ENCODE results near the gene YEATS2.
"Not testable (repeated sequence)": the region's sequence is repeated elsewhere in the genome, so short reads cannot be mapped to it uniquely, and the experiment has no call there.

The YEATS2 gene

DNA sequence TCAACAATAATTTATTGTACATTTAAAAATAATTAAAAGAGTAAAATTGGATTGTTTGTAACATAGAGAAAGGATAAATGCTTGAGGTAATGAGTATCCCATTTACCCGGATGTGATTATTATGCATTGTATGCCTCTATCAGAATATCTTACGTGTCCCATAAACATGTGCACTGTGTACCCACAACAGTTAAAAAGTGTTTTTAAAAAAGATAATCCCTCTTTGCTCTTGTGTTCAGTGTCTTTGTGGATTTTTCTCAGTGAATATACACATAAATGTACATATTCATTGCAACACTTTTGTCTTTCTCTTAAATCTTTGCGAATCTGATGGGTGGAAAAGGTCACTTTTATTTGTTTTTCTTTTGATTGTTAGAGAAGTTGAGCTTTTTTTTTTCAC lies 20.4 kb downstream of the YEATS2 start:
- no peak for DNase-seq

DNA sequence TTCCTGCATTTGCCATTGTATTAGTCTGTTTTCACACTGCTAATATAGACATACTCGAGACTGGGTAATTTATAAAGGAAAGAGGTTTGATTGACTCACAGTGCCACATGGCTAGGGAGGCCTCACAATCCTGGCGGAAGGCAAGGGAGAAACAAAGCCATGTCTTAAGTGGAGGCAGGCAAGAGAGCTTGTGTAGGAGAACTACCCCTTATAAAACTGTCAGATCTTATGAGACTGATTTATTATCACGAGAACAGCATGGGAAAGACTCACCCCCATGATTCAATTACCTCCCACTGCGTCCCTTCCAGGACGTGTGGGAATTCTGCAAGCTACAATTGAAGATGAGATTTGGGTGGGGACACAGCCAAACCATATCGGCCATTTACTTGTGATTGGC lies 27.8 kb downstream of the YEATS2 start:
- DNase-seq = no peak

DNA sequence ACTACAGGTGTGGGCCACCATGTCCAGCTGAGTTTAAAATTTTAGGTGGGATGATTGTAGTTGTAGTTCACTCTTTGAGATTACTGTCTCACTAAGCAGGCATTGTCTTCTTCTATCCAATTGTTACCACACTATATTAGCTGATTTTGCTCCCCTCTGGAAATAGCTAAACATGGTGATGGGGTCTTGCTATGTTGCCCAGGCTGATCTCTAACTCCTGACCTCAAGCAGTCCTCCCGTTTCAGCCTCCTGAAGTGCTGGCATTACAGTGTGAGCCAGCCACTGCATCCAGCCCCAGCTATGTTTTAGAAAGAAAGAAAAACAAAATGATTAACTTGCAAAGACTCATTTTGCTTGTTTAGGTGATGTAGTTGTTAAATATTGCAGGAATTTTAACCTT lies 30.6 kb downstream of the YEATS2 start:
- no peak for DNase-seq

DNA sequence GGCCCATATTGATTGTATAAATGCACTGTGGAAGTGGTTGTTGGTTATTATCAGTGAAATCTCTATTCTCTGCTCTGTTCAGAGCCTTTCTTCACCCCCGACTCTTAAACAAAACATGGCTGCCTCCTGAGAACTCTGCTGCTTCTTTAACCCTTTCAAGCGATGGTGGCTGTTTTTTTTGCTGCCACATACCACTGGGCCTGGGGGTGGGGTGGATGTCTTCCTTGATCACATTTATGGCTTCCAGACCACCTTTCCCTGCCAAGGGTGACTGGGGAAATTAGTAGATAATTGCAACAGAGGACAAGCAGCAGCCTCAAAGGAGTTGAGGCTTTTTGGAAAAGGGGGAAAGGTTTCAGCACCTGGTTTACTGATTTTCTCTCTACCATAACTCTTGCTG lies 32.8 kb downstream of the YEATS2 start:
- no peak for DNase-seq

DNA sequence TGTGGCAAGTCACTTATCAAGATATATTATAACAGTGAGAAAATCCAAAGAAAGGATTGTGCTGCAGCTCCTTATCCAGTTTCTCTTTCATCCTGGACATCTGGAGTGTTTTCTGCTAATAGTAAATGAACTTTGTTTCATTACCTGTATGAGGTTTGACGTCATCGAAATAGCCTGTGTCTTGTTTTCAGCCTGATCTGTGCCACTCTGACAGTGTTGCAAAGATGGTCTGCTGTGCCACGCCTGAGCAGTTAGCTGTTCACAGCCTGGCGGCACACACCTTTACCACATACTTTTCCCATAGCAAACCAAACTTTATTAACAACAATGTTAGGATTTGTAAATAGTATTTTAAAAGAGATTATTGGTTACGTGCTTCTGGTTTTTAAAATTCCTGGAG lies 34.0 kb downstream of the YEATS2 start:
- no peak for DNase-seq

DNA sequence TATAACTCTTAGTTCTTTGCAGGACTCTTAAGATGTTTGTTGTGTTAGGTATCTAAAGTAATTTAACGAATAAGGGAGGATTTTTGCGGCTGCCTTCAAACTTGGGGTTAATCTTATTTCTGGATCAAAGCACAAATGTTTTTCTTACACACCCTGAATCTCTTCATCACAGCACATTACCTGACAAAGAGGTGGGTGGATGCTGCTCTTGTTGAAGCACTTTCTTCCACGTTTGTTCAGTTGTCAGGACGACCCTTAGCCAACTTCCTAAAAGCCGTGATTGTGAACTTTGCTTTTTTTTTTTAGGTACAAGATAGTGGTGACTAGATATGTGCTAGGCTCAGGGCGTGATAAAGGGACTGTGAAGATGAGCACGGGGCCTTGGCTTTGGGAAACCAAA lies 36.0 kb downstream of the YEATS2 start:
- DNase-seq = no peak

DNA sequence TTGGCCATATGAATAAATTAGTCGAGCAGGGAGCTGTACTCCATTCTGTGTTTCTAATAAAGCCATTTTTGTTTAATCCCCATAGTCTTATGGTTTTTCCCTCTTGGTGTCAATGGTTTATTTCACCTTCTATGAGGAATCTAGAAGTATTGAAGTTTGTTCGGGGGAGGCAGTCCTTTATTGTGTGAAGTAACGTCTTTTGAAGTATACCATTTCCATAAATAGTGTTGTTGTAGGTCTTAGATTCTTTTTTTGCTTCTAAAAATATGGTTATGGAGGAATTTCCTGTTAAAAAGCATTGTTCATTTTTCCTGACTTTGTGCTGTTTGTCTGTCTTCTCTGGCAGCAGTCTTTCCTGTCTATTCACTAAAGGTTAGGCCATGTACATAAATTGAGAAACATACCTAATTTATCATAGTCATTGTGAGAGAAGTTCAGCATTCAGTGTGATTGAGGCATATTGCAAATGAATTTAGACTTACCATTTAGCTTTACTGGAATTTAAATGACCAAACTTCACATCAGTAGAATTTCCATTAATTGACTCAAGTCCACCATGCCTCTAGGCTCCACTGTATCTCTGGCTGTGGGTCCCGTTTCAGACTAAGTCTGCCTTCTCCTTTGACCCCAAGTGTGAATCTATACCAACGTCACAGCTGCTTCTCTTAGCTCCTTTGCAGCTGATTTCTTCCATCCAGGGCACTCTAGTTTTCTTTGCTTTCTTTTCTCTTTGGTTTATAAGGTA lies 37.3 kb downstream of the YEATS2 start:
- DNase-seq = no peak

DNA sequence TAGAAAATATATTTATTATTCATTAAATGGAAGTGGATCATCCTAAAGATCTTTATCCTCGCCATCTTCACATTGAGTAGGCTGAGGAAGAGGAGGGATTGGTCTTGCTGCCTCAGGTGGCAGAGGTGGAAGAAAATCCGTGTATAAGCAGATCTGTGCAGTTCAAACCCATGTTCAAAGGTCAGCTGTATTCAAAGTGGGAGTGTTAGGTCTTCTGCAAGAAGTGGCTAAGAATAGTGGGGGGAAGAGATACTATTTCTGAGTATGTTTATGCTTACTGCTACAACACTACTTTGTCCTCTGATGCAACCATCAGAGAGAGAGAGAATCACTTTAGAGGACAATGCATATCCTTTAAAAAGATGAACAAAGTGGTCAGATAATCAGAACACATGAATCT lies 39.5 kb downstream of the YEATS2 start:
- no peak for DNase-seq

DNA sequence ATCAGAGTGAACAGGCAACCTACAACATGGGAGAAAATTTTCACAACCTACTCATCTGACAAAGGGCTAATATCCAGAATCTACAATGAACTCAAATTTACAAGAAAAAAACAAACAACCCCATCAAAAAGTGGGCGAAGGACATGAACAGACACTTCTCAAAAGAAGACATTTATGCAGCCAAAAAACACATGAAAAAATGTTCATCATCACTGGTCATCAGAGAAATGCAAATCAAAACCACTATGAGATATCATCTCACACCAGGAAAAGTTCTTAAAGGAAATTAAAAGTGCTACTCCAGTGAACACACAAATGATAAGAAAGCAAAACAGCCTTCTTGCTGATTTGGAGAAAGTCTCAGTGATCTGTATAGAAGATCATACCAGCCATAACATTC lies 42.6 kb downstream of the YEATS2 start:
- DNase-seq = not testable (repeated sequence)

DNA sequence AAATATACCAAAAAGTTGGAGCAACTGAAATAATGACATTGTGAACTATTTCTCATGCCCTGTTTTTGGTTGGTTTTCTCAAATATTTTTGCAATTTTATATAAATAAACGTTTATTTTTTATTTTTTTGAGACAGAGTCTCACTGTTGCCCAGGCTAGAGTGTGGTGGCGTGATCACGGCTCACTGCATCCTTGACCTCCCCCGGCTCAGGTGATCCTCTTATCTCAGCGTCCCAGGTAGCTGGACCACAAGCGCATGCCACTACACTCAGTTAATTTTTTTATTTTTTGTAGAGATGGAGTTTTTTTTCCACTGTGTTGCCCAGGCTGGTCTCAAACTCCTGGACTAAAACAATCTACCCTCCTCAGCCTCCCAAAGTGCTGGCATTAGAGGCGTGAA lies 45.6 kb downstream of the YEATS2 start:
- DNase-seq = no peak

DNA sequence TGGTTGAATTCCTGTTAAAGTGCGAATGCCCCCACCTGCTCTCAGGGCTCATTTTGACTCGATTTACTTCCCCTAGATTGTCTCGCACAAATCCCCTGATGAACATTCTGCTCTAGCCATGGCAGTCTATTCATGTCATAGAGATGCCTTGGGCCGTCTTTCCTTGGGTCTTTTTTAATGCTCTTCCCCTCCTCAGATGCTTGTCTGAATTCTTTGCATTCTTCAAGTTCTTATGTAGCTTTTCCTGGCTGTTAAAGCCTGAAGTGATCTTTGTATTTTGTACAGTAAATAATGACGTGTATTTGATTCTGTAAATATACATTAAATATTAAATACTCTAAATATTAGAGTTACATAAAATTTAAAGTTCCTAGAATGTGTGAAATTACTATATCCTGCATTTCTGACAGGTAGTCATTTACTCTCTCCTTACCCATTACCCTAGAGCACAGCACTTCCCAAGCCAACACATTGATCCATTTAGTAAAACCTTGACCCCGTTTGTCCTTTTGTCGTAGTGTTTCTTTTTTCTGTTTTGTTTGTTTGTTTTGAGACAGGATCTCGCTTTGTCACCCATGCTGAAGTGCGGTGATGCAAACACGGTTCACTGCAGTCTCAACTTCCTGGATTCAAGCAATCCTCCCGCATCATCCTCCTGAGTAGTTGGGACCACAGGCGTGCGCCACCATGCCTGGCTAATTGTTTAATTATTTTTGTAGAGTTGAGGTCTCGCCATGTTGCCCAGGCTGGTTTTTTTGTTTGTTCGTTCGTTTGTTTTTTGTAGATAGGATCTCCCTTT lies 47.9 kb downstream of the YEATS2 start:
- no peak for DNase-seq

DNA sequence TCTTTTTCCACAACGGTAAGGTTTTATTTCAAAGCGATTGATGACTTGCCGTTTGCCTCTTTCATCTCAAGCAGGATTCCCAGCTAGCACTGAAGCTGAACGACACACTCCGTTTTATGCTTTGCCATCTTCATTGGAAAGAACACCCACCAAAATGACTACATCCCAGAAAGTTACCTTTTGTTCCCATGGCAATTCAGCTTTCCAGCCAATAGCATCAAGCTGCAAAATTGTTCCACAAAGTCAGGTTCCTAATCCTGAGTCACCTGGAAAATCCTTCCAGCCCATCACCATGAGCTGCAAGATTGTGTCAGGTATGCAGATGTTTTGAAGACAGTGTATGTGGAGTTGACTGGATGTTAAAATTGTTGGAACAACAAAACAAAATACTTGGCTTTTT lies 56.5 kb downstream of the YEATS2 start:
- no peak for DNase-seq

DNA sequence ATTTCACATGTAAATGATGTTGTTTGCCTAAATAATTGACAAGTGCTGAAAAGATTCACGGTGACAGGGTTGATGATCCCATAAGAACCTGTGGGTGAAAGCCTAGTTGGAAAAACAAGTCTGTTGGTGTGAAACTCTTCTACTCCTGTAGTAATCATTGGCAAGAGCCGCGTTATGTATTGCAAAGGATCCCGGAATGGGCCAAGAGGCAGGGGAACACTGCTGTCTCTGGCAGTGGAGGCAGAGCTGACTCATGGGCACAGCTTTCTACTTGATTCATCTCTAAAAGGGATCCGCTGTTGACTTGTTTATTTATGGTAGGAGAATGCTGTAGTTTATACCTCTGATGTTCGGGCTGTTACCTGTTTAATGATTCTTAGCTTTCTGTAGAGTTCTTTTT lies 64.7 kb downstream of the YEATS2 start:
- DNase-seq = no peak

DNA sequence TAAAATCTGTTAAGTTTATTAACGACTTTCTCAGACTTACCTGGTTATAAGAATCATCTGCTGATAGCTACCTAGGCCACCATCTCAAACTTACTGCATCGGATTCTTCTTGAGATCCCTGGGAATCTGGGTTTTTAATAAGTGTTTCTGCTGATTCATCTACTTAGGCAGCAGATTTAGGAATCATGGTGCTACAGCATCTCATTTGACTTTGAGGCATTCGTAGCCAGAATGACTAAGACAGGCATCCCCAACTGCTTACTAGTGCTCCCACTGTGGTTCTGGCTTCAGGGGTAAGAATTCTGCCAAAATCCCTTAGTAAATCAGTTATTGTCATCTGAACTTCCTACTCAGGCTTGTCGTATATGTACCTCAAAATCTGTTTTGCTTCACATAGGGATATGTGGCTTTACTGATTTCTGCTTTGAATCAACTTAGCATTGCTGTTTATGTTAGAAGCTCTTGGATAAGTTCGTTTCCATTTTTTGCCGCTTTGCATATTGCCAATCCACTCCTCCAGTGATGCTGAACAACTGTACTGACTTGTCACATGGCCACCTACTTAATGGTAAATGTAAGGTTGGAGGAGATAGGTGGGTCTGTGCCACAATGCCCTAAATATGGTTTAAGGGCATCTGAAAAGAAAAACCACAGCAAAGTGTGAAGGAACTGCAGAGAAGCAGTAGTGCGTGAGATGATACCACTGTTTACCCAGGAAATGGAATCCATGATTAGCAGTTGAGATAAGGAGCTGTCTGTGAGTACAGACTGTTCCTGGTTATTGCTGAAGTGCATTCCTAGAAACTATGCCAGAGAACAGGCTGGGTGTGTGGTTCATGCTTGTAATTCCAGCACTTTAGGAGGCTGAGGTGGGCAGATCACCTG lies 67.5 kb downstream of the YEATS2 start:
- no peak for DNase-seq

DNA sequence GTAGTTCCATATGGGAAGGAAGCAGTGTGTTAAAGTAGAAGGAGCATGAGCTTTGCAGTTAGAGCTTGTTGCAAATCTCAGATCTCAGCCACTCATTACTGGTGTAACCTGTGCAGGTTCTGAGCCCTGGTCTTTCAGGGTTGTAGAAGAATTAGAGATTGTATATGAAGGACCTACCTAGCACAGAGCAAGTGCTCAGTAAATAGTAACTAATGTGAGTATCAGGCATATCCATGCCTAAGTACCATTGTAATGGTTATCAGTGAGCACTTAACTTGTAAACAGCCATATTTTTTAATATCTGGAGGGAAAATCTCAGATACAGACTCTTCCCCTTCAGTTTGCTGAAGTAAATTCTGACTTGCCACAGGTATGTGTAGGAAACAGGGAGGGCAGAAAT lies 68.5 kb downstream of the YEATS2 start:
- DNase-seq = no peak

DNA sequence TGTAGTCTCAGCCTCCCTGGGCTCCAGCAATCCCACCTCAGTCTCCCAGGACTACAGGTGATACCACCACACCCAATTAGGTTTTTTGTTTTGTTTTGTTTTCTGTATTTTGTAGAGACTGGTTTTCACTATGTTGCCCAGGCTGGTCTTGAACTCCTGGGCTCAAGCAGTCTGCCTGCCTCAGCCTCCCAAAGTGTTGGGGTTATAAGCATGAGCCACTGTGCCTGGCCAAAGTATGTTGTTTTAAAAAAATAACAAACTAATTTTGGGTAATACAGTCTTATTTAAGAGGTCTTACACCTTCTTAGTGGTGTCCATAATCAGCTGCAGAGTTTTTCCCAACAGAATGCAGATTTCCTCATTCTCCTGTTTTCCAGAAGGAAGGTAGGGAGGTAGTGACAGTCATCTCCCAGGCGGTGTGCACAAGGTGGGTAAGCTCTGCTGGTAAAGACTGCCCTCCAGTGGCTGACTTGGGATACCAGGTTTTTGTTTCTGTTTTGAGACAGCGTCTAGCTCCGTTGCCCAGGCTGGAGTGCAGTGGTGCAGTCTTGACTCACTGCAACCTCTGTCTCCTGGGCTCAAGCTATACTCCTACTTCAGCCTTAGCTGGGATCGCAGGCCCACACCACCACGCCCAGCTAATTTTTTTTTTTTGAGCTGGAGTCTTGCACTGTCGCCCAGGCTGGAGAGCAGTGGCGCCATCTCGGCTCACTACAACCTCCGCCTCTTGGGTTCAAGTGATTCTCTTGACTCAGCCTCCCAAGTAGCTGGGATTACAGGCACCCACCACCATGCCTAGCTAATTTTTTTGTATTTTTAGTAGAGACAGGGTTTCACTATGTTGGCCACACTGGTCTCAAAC lies 69.4 kb downstream of the YEATS2 start:
- DNase-seq = peak; percentile 58

DNA sequence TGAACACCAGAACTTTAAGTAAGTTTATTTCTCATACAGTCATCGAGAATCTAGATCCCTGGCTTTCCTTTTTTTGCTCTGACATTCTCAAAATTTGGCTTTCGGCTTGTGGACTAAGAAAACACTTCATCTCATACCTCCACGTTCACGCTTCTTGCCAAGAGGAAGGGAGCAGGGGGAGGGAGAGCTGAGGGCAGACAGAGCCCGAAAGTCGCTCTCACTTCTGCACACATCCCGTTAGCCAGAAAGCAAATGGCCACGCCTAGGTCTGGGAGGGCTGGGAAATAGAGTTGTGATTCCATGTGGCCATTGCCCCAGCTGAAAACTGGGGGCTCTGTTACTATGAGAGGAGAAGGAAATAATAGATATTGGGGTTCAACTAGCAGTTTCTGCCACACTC lies 70.5 kb downstream of the YEATS2 start:
- no peak for DNase-seq

DNA sequence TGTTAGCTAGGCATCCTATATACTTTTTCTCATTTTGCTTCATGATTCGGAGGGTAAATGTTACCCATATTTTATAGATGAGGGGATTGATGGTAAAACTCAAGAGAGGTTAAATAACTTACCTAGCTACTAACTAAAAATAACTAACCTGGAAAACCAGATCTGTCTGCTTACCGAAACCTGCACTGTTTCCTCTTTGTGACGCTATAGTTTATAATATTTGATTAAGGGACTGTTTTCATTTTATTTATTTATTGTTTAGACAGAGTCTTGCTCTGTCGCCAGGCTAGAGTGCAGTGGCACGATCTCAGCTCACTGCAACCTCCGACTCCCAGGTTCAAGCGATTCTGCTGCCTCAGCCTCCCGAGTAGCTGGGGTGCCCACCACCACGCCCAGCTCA lies 71.9 kb downstream of the YEATS2 start:
- no peak for DNase-seq

DNA sequence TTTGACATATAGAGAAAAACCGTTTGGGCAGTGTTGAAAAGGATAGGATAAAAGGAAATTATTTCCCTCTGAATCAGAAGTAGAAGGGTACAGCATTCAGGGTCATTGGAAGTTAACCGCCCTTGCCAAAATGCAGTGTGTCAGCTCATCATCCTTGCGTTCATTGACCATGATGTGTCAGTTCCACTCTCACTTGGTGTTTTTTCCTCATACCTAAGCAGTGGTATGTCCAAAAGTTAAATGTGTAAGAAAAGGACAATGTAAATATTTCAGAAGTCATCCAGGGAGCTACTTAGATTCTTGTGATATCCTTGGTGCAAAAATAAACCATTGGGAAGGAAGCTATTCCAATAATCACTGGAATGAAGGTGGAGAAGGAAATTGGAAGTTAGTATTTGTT lies 77.0 kb downstream of the YEATS2 start:
- no peak for DNase-seq

DNA sequence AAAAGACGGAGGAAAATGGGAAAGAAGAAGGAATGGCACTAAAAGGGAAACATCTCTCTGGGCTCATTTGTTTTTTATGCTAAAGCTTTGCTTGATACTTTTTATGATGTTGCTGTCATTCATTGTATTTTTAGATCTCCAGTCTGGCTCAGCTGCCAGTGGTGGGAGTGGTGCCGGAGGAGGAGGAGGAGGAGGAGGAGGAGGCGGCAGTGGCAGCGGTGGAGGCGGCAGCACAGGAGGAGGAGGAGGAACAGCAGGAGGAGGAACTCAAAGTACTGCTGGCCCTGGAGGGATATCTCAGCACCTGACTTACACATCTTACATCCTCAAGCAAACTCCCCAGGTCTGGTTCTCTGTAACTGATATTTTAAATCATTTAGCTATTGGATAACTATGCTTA lies 78.2 kb downstream of the YEATS2 start:
- no peak for DNase-seq

DNA sequence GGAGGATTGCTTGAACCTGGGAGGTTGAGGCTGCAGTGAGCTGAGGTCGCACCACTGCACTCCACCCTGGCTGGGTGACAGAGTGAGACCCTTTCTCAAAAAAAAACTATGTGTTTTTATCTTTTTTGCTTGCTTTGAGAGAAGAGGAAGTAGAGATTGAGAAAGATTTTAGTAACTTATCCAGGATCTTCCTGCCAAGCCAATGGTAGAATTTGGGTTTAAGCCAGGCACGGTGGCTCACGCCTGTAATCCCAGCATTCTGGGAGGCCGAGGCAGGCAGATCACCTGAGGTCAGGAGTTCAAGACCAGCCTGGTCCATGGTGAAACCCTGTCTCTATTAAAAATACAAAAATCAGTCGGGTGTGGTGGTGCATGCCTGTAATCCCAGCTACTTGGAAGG lies 78.9 kb downstream of the YEATS2 start:
- DNase-seq = not testable (repeated sequence)

DNA sequence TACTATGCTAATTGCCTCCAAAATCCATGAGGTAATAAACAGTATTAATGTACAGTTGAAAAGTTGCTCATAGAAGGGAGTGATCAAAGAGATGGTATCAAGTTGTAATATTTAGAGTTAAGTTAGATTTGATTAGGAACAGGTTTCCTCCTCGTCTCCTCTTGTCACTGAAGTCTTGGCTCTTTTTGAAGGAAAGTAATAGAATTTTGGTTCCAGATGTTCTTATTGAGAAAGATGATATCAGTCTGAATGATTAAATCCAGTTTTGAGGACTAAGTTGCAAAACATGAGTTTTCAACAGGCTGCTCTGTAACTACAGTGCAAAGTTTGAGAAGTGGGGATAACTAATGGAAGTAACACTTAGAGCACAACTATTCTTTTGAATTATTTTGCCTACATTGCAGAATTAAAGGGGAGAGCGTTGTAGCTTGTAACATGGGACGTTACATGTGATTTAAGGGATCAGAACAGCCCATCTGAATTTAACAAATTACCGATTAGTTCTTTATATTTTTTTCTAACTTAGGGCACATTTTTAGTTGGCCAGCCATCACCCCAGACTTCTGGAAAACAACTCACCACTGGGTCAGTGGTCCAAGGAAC lies 79.5 kb downstream of the YEATS2 start:
- no peak for DNase-seq
